Retinal pigment epithelial cell (primary cell): ENCODE results near the gene CCDC78.

ENCODE experiments used
- DNase-seq: peaks from one replicate; pipeline ENCODE4 v3.0.0-alpha.2; 2010; ENCODE audit warnings: low read depth
- H3K4me3 ChIP-seq: 2 replicates; pipeline ENCODE4 v1.5.1; 2011; ENCODE audit warnings: mild to moderate bottlenecking, low read length, control low read depth, moderate library complexity
- TF ChIP-seq, protein P1 (sequence below): conservative IDR thresholded peaks from 2 replicates; pipeline ENCODE4 v1.5.1; 2011; ENCODE audit warnings: low read depth, low read length, control low read depth, inconsistent platforms

CCDC78 gene

GRCh38 chr16:698911-699671 lies 27.2 kb downstream of the CCDC78 start:
- DNase-seq, result no peak
- TF ChIP-seq, protein P1, sequence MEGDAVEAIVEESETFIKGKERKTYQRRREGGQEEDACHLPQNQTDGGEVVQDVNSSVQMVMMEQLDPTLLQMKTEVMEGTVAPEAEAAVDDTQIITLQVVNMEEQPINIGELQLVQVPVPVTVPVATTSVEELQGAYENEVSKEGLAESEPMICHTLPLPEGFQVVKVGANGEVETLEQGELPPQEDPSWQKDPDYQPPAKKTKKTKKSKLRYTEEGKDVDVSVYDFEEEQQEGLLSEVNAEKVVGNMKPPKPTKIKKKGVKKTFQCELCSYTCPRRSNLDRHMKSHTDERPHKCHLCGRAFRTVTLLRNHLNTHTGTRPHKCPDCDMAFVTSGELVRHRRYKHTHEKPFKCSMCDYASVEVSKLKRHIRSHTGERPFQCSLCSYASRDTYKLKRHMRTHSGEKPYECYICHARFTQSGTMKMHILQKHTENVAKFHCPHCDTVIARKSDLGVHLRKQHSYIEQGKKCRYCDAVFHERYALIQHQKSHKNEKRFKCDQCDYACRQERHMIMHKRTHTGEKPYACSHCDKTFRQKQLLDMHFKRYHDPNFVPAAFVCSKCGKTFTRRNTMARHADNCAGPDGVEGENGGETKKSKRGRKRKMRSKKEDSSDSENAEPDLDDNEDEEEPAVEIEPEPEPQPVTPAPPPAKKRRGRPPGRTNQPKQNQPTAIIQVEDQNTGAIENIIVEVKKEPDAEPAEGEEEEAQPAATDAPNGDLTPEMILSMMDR, result no peak

GRCh38 chr16:695355-696089 lies 30.7 kb downstream of the CCDC78 start:
- TF ChIP-seq, protein P1, result no peak
- no peak for DNase-seq
- peak overlapping the region; percentile 7 for H3K4me3 ChIP-seq

More at GRCh38 chr16:698911-699671, 27.2 kb downstream of the CCDC78 start:
- no peak overlapping the region for H3K4me3 ChIP-seq

DNA sequence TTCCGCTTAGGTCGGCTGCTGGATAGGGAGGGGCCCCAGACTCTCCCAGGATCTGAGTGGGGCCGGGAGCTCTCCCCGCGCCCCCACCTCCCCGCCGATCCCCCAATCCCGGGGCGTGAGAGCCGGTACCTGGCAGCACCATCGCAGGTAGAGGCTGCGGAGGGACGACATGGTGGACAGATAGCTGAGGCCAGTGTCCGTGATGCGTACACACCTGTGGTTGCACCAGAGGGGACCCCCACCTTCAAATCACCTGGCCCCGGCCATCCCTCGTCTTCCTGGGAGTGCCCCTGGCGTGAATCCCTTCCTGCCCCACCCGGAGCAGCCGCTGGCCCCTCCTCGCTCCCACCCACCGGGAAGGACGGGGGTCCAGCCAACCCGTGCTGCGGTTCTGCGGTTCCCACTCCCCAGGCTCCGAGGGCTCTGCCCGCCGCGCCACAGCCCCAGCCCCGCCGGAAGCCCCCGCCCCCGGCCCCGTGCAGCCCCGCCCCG lies 31.3 kb downstream of the CCDC78 start:
- no peak for DNase-seq
- TF ChIP-seq, protein P1, result no peak
- H3K4me3 ChIP-seq, result no peak overlapping the region

DNA sequence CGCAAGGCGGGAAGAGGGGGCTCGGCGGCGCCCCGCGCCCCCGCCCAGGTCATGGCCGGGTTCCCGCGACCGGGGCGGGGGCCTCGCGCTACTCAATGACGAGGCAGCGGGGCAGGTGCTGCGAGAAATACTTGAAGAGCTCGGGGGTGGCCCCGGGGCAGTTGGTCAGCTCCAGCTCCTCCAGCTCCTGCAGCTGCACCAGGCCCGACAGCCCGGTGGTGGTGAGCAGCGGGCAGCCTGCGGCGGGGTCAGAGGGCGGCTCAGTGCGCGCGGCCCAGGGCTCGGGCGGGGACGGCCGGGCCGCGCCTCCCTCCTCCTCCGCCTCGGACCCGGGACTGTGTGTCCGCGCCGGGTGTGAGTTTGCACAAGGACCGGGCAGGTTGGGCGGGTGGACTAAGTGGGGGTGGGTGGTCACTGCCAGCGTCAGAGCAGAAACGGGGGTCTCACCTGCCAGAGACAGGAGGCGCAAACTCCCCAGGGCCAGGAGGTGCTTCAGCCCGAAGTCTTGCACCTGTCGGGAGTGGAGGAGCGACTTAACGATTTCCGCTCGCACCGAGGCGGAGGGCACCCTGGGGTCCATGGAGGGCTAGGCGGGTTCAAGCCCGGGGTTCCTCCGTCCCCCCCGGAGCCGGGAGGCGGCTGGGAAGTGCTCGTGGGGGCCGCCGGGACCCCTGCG lies 31.9 kb downstream of the CCDC78 start:
- no peak overlapping the region for H3K4me3 ChIP-seq
- TF ChIP-seq, protein P1, result no peak
- no peak for DNase-seq

DNA sequence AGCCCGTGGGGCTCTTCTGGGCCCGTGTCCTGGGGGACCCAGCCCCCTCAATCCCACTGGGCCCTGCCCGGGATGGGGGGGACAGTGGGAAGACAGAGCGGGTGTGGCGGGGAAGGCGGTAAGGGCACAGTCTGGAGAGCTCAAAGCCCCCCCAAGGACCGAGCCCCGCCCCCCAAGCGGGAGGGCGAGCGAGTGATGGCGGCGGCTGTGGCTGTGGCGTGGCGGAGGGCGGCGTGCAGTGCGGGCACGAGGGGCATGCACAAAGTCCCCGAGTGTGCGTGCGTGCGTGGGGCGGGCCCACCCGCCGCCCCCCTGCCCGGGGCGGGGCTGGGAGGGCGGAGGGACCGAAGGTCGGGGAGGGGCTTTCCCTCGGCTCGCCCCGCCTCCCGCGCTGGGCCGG lies 32.5 kb downstream of the CCDC78 start:
- TF ChIP-seq, protein P1, result no peak
- no peak overlapping the region for H3K4me3 ChIP-seq
- DNase-seq, result no peak

- no peak for DNase-seq
- TF ChIP-seq, protein P1, result no peak
- H3K4me3 ChIP-seq, result no peak overlapping the region
Measured at GRCh38 chr16:693364-693763, 32.9 kb downstream of the CCDC78 start.
